GM19455 (cell line): ENCODE measurements around the gene CRB1.

Source experiments
- ATAC-seq: cut with Tn5 transposase; IDR thresholded peaks from one replicate; pipeline ENCODE4 v1.9.1; 2021; ENCODE audit not compliant: unreplicated experiment

Gene CRB1

DNA sequence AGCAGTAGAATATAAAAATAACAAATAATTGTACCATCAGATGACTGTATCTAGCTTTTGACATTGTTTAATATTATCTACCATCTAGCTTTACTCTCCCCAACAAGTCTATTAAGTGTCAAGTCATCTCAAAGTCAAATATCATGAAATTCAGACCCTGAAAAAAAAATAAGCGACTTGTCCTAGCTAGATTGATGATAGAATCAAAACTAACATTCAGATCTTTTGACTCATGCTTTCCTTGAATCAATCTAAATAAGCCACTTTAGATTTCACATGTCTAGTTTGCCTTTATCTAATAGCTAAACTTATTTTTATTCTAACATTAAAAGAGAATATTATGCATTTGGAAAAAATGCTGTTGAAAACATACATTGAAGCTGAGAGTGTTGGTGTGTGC, 35.4 kb downstream of the CRB1 start:
- ATAC-seq: no peak

DNA sequence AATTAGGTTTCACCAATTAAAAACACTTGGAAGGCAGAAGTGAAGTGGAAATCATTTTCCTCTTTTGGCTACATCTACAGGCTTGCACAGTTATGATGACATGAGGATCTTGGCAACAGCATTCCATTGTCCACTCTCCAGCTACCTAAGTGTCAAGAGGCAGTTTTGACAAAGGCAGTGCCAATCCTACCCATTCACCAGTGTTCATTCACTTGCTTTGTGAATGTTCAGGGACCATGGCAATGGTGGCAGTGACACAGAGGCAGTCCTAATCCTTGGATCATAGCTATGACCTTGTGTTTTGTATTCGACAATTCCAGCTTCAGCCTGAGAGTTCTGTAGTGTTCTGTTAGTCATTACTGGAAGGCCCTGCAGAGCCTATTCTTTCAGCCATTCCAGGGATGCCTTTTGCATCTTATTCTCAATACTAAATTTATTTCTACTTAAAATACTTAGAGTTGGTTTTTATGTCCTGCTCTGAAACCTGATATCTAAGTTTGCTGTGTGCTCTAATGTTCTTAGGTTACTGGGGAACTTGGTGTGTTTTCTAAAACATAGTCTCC, 36.7 kb downstream of the CRB1 start:
- ATAC-seq: no peak

DNA sequence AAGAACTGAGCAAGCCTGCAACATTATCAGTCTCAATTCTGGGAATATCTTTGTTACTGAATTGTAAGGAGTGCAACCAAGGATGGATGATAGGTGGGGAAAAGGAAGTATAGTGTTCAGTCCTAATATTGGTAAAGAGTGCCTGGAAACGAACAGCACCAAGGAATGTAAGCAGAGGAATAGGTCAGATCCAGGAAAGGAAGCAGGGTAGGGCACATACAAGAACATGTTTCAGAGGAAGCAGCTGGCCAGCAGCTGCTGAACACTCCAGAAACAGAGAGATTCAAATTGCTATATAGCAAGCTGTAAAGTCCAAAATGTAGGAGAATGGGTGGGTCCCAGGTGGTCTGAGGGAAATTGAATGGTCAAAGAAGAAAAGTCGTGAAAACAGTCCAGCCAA, 37.9 kb downstream of the CRB1 start:
- ATAC-seq: no peak

DNA sequence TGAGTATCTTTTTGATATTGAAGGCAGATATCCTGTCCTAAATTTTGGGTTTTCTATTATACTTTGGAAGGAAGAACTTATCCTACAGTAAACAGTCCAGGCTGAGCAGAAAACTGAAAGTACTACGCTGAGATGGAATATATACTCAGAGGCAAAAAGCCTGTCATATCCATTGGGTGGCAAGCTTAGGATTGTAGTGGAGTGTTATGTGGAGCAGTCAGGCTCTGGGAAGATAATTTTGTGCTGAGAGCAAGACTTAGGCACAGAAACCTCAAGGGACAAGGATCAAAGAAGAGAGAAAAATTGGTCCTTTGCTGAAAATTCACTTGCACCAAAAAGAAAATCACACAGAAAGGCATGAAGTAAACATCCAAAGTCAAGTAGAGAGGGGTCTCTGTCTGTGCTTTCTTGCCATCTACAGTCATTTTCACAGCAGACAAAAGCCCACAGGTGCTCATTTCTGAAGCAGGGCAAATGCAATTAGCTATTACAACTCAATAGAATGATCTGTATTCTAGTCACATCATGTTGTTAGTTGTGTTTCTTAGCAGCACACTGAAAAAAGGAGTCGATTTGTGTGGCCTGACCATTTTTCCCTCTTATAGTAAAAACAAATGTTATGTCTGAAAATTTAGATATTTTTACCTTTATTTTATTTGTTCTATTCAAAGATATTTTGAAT, 38.5 kb downstream of the CRB1 start:
- ATAC-seq: no peak

DNA sequence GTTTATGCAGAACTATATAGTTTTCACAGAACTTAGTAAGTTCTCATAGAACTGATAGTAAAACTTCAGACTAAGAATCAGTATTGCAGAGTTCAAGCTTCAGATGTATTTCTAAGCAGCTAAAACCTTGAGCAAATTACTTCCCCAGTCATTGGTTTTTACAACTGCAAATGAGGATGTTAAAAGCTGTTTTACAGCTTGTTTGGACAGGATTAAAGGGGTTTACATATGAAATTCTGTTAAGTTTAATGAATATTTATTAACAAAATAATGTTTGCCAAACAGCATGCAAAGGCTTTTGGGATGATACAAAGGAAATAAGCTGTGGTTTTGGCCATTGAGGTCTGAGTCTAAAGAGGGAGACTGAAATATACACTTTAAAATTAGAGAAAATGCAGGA, 39.1 kb downstream of the CRB1 start:
- ATAC-seq: no peak

DNA sequence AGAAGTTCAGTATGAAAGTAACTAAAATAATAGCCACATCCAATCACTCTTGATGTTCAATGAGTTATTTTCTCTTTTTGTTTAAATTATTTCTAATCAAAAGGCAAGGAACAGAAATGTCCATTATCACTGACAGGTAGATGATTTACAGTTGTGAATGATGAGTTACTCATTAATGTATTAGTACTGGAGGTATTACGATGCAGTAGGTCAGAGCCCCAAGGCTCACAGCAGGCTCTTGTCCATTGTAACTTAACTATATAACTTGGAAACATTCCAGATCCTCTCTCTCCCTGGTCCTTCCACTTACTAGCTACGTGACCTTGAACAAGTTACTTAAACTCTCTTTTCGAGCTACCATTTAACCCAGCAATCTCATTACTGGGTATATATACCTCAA, 39.5 kb downstream of the CRB1 start:
- no peak for ATAC-seq

DNA sequence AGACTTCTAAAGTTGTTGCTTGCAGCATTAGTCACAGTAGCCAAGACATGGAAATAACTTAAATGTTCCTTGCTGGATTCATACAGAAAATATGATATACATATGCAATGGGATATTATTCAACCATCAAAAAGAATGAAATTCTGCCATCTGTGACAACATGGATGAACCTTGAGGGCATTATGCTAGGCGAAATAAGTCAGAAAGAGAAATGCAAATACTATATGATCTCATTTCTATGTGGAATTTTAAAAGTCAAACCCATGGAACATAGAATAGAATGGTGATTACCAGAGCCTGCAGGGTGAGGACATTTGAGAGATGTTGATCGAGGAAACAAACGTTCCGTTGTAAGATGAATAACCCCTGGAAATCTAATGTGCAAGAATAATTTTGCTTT, 43.0 kb downstream of the CRB1 start:
- ATAC-seq: no peak

DNA sequence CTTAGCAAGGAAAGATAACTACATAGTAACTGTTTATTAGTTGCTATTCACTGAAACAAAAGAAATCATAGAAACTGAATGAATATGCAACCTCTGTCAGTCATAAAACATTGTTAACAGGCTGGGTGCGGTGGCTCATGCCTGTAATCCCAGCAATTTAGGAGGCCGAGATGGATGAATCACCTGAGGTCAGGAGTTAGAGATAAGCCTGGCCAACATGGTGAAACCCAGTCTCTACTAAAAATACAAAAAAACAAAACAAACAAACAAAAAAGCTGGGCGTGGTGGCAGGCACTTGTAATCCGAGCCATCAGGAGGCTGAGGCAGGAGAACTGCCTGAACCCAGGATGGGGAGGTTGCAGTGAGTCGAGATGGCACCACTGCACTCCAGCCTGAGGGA, 44.1 kb downstream of the CRB1 start:
- no peak for ATAC-seq

DNA sequence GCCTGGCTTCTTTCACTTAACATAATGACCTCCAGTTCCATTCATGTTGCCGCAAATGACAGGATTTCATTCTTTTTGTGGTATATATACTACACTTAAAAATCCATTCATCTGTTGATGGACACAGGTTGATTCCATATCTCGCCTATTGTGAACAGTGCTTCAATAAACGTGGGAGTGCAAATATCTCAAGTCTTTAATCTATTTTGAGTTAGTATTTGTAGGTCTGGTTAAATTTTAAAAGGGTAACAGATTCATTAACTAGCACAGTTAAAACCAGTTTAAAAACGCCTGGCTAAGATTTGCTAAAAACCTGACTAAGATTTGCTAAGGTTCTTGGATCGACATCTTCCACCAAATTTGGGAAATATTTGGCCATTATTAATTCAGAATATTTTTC, 45.7 kb downstream of the CRB1 start:
- no peak for ATAC-seq

DNA sequence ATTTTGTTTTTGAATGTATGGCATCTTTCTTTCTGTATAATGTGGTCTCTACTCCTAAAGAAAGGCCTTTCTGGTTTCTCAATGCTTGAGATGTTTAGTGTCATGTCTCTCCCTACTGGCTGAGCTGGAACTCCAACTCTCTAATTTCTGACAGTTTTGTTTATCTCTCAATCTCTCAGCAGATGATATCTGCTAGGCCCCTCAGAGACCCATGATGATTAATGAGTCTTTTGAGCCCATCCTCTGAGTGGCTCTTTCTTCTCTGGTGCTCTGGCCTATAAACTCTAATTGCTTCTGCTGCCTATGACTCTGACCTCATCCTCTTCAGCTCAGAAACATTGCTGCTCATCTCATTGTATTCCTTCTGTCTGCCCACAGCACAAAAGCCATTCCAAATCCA, 46.6 kb downstream of the CRB1 start:
- ATAC-seq: no peak

DNA sequence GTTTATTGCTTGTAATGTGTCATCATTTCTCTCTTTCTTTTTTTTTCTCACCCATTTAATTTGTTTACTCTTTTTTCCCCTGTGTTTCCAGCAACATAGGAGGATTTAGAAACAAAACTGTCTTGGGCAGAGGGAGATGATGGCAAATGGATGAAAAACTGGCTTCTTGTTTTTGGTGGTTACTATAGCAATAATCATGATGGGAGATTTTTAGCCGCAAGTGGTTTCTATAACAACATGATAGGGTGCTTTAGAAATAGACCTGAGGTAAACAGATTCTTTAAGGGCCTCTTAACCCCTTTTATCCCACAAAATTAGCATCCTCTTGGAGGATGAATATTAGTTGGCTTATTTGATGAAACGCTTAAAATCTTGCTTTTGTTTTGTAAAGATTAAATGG, 51.6 kb downstream of the CRB1 start:
- ATAC-seq: no peak

DNA sequence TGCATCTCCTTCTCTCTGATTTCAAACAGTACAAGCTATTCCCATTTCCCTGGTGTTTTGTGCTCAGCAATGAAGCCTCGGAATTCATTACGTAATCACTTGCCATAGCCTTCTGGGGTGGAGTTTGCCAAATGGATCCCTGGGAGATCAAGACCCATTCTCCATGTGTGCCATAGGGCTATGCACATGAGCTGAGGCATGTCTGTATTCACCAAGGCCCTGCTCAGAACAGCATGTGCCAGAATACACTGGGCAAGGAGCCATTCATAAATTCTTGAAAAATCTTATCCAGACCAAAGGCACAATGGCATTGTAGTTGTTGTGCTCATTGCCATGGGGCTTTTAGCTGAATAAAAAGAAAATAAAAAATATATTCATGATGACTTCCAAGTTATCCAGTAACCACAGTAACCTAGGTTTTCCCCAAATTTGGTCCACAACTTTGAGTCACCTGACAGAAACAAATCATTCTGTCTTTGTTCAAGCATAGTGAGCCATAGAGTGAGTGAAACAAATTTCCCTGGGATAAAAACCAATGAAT, 53.0 kb downstream of the CRB1 start:
- ATAC-seq: no peak

DNA sequence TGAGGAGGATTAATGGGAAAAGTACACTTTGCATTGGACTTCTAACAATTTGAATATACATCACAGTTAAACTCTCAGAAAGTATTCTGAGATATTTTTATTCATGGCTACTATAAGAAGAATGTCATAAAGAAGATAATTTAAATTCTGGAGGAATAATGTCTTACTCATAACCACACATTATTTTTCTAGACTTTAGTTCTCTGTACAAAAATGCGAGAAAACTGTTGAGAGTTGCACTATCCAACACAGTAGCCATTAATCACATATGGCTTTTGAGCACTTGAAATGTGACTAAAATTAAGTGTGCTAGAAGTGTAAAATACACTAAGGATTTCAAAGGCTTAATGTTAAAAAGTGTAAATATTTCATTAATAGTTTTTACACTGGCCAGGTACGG, 53.8 kb downstream of the CRB1 start:
- ATAC-seq: no peak

DNA sequence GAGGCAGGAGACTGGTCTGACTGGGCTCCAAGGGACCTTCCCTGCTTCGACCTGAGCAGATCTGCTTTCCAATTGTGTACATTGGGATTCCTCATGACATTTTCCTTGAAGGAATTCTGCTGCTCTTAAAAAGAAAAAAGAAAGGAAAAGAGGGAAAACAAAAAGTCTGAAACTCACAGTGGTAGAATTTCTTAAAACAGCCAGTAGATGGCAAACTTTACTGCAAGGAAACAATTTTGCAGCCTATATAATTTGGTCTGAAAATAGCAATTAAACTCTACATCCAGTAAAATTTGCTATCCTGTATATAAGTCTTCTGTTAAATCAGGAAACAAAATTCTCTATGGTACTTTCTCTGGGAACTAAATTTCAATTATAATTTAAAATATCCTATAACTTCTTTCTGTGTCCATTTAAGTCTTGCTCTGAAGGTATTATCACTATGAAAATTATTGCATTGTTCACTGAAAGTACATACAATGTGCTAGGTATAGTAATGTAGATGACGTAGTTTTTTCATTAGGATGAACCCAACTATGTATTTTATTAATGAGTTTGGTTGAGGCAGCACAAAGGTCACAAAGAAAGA, 59.8 kb downstream of the CRB1 start:
- ATAC-seq: no peak

DNA sequence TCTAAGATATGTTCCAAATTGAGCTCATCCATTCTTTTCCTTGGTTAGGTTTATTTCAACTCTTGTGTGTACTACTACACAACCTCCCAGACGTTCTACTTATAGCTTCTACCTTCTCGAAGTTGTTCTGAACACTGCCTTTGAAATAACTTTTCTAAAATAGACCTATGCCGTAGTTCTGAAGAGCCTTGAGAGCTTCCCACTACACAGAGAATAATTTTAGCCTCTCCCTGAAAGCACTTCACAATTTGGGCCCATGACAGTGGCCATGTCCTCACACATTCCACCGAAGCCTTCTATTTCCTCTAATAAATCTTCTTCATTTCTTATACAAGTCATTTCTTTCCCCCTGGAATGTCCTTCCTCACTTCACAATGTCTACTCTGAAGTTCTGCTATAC, 62.2 kb downstream of the CRB1 start:
- ATAC-seq: no peak

DNA sequence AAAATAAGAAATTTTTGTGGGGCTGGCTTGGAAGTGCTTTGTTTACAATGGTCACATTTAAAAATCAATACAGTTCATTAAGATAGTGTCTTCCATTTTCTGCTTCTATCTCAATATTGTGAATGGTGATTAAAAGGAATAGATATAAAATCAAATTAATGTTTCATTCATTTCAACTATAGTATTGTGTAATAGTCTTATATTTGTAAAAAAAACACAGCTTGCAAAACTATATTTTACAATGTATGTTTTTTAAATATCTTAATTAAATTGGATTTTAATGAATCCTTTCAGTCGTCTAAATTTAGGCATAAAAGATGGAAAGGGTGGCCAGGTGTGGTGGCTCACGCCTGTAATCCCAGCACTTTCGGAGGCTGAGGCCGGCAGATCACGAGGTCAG, 63.5 kb downstream of the CRB1 start:
- ATAC-seq: no peak

DNA sequence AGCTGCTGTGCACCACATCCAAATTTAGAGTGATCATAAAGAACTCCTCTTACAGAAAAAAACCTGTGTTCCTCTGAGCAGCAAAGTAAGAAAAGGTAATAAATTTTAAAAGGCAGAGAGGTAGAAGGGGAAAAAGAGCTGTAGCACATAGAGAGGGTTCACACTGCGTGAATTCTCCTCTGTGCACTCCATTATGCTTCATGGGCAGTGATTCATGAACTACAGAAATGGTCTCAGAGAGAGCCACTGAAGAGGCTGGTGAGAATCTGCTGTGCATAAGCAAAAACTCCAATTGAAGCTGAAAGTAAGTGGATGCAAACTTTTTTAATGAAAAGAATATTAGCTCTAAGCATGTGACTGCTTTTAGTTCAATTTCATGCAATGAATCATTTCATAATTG, 65.0 kb downstream of the CRB1 start:
- no peak for ATAC-seq

DNA sequence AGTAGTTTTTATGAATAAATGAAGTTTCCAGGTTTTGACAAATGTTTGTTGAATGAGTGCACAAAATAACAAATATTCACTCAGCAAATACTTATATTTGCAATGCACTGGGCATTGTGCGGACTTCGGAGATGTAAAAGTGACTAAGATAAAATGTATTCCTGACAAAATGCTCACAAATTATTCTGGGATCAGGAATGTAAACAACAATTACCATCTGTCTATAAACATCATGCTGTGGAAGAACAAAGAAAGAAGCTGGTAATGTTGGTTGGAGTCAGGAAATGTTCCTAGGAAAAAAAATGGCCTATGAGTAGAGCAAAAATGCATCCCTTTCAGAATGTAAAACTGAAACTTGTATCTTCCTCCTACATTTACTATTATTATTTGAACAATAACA, 68.5 kb downstream of the CRB1 start:
- ATAC-seq: no peak

DNA sequence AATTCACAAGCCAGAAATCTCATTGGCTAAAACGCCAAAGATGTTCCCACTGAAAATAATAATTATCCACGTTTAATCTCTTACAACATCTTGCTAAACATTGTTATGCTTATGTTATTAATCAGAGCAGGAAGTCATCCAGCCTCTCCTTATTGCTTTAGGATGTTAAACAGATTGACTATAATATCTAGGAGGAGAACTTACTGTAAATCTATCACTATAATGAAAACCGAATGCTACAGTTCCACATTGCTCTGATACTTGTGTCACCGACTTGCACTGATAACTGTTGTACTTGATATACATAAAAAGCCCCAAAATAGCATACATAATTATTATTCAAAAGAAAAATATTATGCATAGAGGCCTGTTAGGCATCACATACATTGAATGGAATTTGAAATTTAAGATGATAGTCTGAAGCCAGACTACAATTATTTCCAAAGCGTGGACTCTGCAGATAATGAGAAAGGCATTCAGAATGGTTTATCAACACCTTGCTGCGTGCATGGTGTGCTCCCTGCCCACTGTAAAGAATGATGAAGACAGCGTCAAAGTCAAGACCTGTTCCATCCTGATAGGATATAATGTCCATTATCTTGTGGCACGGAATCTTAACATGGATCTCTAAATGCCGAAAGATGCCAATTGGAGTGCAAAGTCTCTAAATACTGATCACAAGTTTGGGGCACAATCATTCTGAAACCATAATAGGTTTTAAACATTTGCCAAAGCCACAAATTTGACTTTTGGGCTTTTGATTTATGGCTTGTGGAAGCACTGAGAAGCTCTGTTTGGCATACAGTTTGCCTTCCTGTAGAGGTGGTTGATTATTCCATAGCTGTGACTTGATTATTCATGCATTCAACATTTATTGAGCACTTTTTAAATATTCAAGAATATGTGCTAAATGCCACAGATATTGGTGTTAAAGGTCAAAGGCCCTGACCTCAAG, 71.3 kb downstream of the CRB1 start:
- ATAC-seq: no peak

DNA sequence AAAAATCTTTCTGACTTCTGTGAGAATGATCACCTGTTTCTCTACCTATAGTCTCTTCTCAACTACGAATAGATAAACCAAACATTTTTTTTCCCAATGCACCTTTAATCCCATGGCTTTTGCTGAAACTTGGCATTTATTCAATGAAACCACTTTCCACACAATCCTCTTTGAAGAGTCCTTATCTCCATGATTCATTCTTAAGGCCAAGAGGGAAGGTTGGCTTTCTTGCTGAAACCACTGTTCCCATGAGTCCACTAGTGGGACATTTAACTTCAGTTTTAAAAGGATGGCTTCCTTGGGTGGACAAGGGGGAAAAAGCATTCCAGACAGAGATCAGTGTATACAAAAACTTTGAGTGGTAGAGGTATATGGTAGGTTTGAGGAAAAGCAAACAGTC, 73.6 kb downstream of the CRB1 start:
- ATAC-seq: no peak

DNA sequence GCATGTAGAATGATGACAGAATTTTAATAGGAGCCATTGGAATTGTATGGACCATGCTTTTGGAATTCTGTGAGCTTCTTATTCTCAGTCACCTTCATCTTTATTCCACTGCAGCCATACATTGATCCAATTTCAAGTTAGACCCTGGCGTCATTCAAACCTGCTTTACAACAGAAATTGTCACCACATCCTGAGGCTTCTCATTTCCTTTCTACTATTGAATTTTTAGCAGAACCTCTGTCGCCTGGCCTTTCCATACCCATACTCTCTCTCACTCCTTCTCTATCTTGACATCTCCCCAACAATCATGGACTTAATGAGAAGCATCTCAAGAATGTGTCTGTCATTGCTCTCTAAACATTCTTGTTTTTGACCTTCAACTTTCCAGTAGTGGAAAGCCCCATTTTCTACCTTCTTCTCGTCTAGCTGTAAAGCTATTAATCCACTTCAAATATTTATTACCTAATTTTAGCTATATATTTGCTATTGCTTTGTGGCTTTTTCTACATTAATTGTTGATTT, 74.1 kb downstream of the CRB1 start:
- ATAC-seq: no peak
